ENCODE data around the gene PFDN1.
"Not testable (repeated sequence)": the region's sequence is repeated elsewhere in the genome, so short reads cannot be mapped to it uniquely, and the experiment has no call there.

PFDN1 gene

GRCh38 chr5:140302786-140303639 lies at the start of gene PFDN1:
Gene PFDN1, minus strand, starts transcription at chr5:140303101. Its CDS starts 28 bp downstream, at chr5:140303073.
- peak; percentile 98 for DNase-seq (ENCODE audit: low read depth)

GRCh38 chr5:140351609-140352334 lies 48.9 kb upstream of the PFDN1 start:
- DNase-seq (ENCODE audit: low read depth), result peak; percentile 86

- DNase-seq (ENCODE audit: low read depth), result peak; percentile 45
Measured at GRCh38 chr5:140349244-140349643, 46.3 kb upstream of the PFDN1 start.

GRCh38 chr5:140348104-140348503 lies 45.2 kb upstream of the PFDN1 start:
- DNase-seq (ENCODE audit: low read depth), result no peak

GRCh38 chr5:140347360-140347759 lies 44.5 kb upstream of the PFDN1 start:
- no peak for DNase-seq (ENCODE audit: low read depth)

- DNase-seq (ENCODE audit: low read depth), result peak; percentile 82
Measured at GRCh38 chr5:140346348-140347221, 43.7 kb upstream of the PFDN1 start, which contains the start of gene HBEGF. Gene HBEGF, minus strand, starts transcription at chr5:140346603. Its CDS starts 275 bp downstream, at chr5:140346328.

GRCh38 chr5:140345919-140346347 lies 43.0 kb upstream of the PFDN1 start:
- DNase-seq (ENCODE audit: low read depth), result peak; percentile 79

GRCh38 chr5:140344683-140345423 lies 42.0 kb upstream of the PFDN1 start:
- peak; percentile 83 for DNase-seq (ENCODE audit: low read depth)

GRCh38 chr5:140343849-140344248 lies 40.9 kb upstream of the PFDN1 start:
- not testable (repeated sequence) for DNase-seq (ENCODE audit: low read depth)

- no peak for DNase-seq (ENCODE audit: low read depth)
Measured at GRCh38 chr5:140342896-140343295, 40.0 kb upstream of the PFDN1 start.

- no peak for DNase-seq (ENCODE audit: low read depth)
Measured at GRCh38 chr5:140342287-140342686, 39.4 kb upstream of the PFDN1 start.

- DNase-seq (ENCODE audit: low read depth), result peak; percentile 44
Measured at GRCh38 chr5:140341591-140341990, 38.7 kb upstream of the PFDN1 start.

- no peak for DNase-seq (ENCODE audit: low read depth)
Measured at GRCh38 chr5:140340605-140341121, 37.8 kb upstream of the PFDN1 start.

- no peak for DNase-seq (ENCODE audit: low read depth)
Measured at GRCh38 chr5:140339636-140340035, 36.7 kb upstream of the PFDN1 start.

GRCh38 chr5:140338908-140339307 lies 36.0 kb upstream of the PFDN1 start:
- DNase-seq (ENCODE audit: low read depth), result no peak

GRCh38 chr5:140338336-140338735 lies 35.4 kb upstream of the PFDN1 start:
- peak; percentile 54 for DNase-seq (ENCODE audit: low read depth)

- no peak for DNase-seq (ENCODE audit: low read depth)
Measured at GRCh38 chr5:140337880-140338279, 35.0 kb upstream of the PFDN1 start.

- DNase-seq (ENCODE audit: low read depth), result no peak
Measured at GRCh38 chr5:140336388-140336787, 33.5 kb upstream of the PFDN1 start.

- DNase-seq (ENCODE audit: low read depth), result no peak
Measured at GRCh38 chr5:140331638-140332037, 28.7 kb upstream of the PFDN1 start.

GRCh38 chr5:140329739-140330481 lies 27.0 kb upstream of the PFDN1 start:
- no peak for DNase-seq (ENCODE audit: low read depth)

Measured in ELR (cell line).